WERI-Rb-1 (cell line): Measurements from ENCODE around the gene SGMS1.

Experiments used
- DNase-seq: peaks from one replicate; pipeline ENCODE4 v3.0.0-alpha.2; 2020
- H3K27ac ChIP-seq: fragments of 250-450 bp; sonication (Bioruptor Pico); 2 replicates; pipeline ENCODE4 v1.5.1; 2020; ENCODE audit warnings: mild to moderate bottlenecking, moderate library complexity
- H3K27me3 ChIP-seq: fragments of 250-450 bp; sonication (Bioruptor Pico); 2 replicates; pipeline ENCODE4 v1.5.1; 2021; ENCODE audit warnings: mild to moderate bottlenecking, low read depth, moderate library complexity; ENCODE audit not compliant: insufficient read depth, severe bottlenecking
- H3K36me3 ChIP-seq: fragments of 250-450 bp; sonication (Bioruptor Pico); 2 replicates; pipeline ENCODE4 v1.5.1; 2020; ENCODE audit warnings: mild to moderate bottlenecking, moderate library complexity
- H3K4me3 ChIP-seq: 2 replicates; pipeline ENCODE4 v1.5.1; 2011; ENCODE audit warnings: low read depth, mild to moderate bottlenecking, control low read depth, low read length
- H3K9me3 ChIP-seq: fragments of 250-450 bp; sonication (Bioruptor Pico); 2 replicates; pipeline ENCODE4 v1.5.1; 2021; ENCODE audit warnings: mild to moderate bottlenecking, moderate library complexity; ENCODE audit not compliant: severe bottlenecking
- CTCF ChIP-seq: IDR thresholded peaks from 2 replicates; pipeline ENCODE4 v1.5.1; 2011; ENCODE audit warnings: low read depth, mild to moderate bottlenecking, control low read depth, inconsistent platforms, low read length

SGMS1 gene

GRCh38 chr10:50333872-50334271 lies 289.9 kb downstream of the SGMS1 start:
- Histone ChIP-seq H3K27ac (no peak overlapping the region), H3K9me3 (no peaks in the 10 kb centered on the region), H3K36me3 (no peaks in the 10 kb centered on the region), H3K4me3 (no peak overlapping the region), H3K27me3 (no peaks in the 10 kb centered on the region)
- TF ChIP-seq CTCF, result no peak
- DNase-seq, result no peak

GRCh38 chr10:50332108-50332842 lies 291.5 kb downstream of the SGMS1 start:
- no peaks in the 10 kb centered on the region for H3K27me3 ChIP-seq
- H3K4me3 ChIP-seq, result no peak overlapping the region
- H3K27ac ChIP-seq, result no peak overlapping the region
- no peaks in the 10 kb centered on the region for H3K9me3 ChIP-seq
- no peak for DNase-seq
- TF ChIP-seq CTCF, result no peak
- H3K36me3 ChIP-seq, result no peaks in the 10 kb centered on the region

GRCh38 chr10:50331486-50331885 lies 292.3 kb downstream of the SGMS1 start:
- Histone ChIP-seq H3K36me3 (no peaks in the 10 kb centered on the region), H3K27ac (no peak overlapping the region), H3K9me3 (no peaks in the 10 kb centered on the region), H3K27me3 (no peaks in the 10 kb centered on the region), H3K4me3 (no peak overlapping the region)
- no peak for TF ChIP-seq CTCF
- DNase-seq, result no peak

GRCh38 chr10:50326757-50327701 lies 296.7 kb downstream of the SGMS1 start:
- Histone ChIP-seq H3K9me3 (no peaks in the 10 kb centered on the region), H3K4me3 (no peak overlapping the region), H3K36me3 (no peaks in the 10 kb centered on the region), H3K27ac (no peak overlapping the region), H3K27me3 (no peaks in the 10 kb centered on the region)
- no peak for TF ChIP-seq CTCF
- no peak for DNase-seq

- Histone ChIP-seq H3K9me3 (no peaks in the 10 kb centered on the region), H3K27ac (no peak overlapping the region), H3K36me3 (no peaks in the 10 kb centered on the region), H3K27me3 (no peaks in the 10 kb centered on the region), H3K4me3 (no peak overlapping the region)
- no peak for TF ChIP-seq CTCF
- no peak for DNase-seq
Measured at GRCh38 chr10:50326172-50326555, 297.6 kb downstream of the SGMS1 start.
